Measurements from ENCODE around the gene LPIN1.

The LPIN1 gene

GRCh38 chr2:11870584-11870983 is 124.2 kb downstream of the LPIN1 start:
- no peak for DNase-seq

GRCh38 chr2:11871421-11871820 is 125.0 kb downstream of the LPIN1 start:
- DNase-seq = no peak

GRCh38 chr2:11872247-11872947 is 126.0 kb downstream of the LPIN1 start:
- no peak for DNase-seq

- DNase-seq = no peak
Observed at GRCh38 chr2:11872948-11873269, 126.5 kb downstream of the LPIN1 start.

GRCh38 chr2:11873356-11874154 is 127.1 kb downstream of the LPIN1 start:
- DNase-seq = no peak

GRCh38 chr2:11874861-11875260 is 128.4 kb downstream of the LPIN1 start:
- no peak for DNase-seq

GRCh38 chr2:11875481-11875880 is 129.0 kb downstream of the LPIN1 start:
- DNase-seq = no peak

GRCh38 chr2:11876436-11876835 is 130.0 kb downstream of the LPIN1 start:
- DNase-seq = no peak

GRCh38 chr2:11876889-11877288 is 130.5 kb downstream of the LPIN1 start:
- DNase-seq = no peak
